Measurements from ENCODE around the gene SDHB. TPM values are rescaled to one million over a fixed set of nuclear protein-coding genes. Genes with fewer than 3 reads are reported as not detected.

Gene SDHB
- total and polyA plus RNA-seq, 2 of the 13 experiments (the other 11 are each of a cell fraction or from before 2014, with no cell fraction given): 136 to 142 TPM

- TF ChIP-seq, protein P1, sequence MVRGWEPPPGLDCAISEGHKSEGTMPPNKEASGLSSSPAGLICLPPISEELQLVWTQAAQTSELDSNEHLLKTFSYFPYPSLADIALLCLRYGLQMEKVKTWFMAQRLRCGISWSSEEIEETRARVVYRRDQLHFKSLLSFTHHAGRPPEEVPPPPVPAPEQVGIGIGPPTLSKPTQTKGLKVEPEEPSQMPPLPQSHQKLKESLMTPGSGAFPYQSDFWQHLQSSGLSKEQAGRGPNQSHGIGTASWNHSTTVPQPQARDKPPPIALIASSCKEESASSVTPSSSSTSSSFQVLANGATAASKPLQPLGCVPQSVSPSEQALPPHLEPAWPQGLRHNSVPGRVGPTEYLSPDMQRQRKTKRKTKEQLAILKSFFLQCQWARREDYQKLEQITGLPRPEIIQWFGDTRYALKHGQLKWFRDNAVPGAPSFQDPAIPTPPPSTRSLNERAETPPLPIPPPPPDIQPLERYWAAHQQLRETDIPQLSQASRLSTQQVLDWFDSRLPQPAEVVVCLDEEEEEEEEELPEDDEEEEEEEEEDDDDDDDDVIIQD (CRISPR knock-in tag; IDR thresholded peaks at IDR 0.05; ENCODE audit: low read depth): peak; percentile 65; the same call in 1 of the 2 replicates
- TF ChIP-seq KMT2B (CRISPR knock-in tag; IDR thresholded peaks at IDR 0.05) (peak; percentile 71; the same call in 1 of the 2 replicates), NFYB (CRISPR knock-in tag; IDR thresholded peaks at IDR 0.05) (peak; percentile 51), ZFYVE20 (CRISPR knock-in tag; IDR thresholded peaks at IDR 0.05; ENCODE audit: borderline replicate concordance, low read depth) (no peak), EZH2 (conservative IDR thresholded peaks at IDR 0.05; ENCODE audit: low read depth, low read length) (no peak), MTF2 (CRISPR knock-in tag; IDR thresholded peaks at IDR 0.05; ENCODE audit: borderline replicate concordance) (no peak), ATF7-NPFF (CRISPR knock-in tag; IDR thresholded peaks at IDR 0.05; ENCODE audit: low read depth) (peak; percentile 20; the same call in 1 of the 2 replicates), ARHGAP35 (CRISPR knock-in tag; IDR thresholded peaks at IDR 0.05; ENCODE audit: borderline replicate concordance) (no peak), ZNF18 (CRISPR knock-in tag; IDR thresholded peaks at IDR 0.05; ENCODE audit: insufficient replicate concordance) (peak; percentile 54), TAF1 (CRISPR knock-in tag; IDR thresholded peaks at IDR 0.05) (peak; percentile 86), ZNF788 (CRISPR knock-in tag; IDR thresholded peaks at IDR 0.05; ENCODE audit: borderline replicate concordance) (peak; percentile 57; the same call in 1 of the 2 replicates), ZSCAN22 (CRISPR knock-in tag; IDR thresholded peaks at IDR 0.05) (no peak), ZNF230 (CRISPR knock-in tag; IDR thresholded peaks at IDR 0.05) (no peak), MIXL1 (CRISPR knock-in tag; IDR thresholded peaks at IDR 0.05) (0 out of 2 replicates have a peak, but pooled peaks have one; percentile 5), BCL6 (CRISPR knock-in tag; IDR thresholded peaks at IDR 0.05) (peak; percentile 39; the same call in 1 of the 2 replicates), RCOR2 (CRISPR knock-in tag; IDR thresholded peaks at IDR 0.05) (no peak), ZNF746 (CRISPR knock-in tag; IDR thresholded peaks at IDR 0.05) (0 out of 2 replicates have a peak, but pooled peaks have one; percentile 23), GABPB1 (CRISPR knock-in tag; IDR thresholded peaks at IDR 0.05) (peak; percentile 97), ZNF766 (CRISPR knock-in tag; IDR thresholded peaks at IDR 0.05; ENCODE audit: borderline replicate concordance) (peak; percentile 40; the same call in 1 of the 2 replicates)
- TF ChIP-seq, protein P2, sequence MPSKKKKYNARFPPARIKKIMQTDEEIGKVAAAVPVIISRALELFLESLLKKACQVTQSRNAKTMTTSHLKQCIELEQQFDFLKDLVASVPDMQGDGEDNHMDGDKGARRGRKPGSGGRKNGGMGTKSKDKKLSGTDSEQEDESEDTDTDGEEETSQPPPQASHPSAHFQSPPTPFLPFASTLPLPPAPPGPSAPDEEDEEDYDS (CRISPR knock-in tag; IDR thresholded peaks at IDR 0.05): peak; percentile 92
- TF ChIP-seq, protein P3, sequence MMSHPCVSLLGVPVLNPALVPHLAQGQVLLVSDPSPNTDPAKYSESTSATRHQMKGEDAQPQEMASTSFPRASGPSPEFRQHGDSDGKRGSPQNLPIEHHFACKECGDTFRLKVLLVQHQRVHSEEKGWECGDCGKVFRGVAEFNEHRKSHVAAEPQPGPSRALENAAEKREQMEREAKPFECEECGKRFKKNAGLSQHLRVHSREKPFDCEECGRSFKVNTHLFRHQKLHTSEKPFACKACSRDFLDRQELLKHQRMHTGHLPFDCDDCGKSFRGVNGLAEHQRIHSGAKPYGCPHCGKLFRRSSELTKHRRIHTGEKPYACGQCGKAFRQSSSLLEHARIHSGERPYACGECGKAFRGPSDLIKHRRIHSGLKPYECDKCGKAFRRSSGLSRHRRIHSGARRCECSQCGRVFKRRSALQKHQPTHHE (CRISPR knock-in tag; IDR thresholded peaks at IDR 0.05; ENCODE audit: borderline replicate concordance): peak; percentile 56; the same call in 1 of the 2 replicates
- TF ChIP-seq, protein P4, sequence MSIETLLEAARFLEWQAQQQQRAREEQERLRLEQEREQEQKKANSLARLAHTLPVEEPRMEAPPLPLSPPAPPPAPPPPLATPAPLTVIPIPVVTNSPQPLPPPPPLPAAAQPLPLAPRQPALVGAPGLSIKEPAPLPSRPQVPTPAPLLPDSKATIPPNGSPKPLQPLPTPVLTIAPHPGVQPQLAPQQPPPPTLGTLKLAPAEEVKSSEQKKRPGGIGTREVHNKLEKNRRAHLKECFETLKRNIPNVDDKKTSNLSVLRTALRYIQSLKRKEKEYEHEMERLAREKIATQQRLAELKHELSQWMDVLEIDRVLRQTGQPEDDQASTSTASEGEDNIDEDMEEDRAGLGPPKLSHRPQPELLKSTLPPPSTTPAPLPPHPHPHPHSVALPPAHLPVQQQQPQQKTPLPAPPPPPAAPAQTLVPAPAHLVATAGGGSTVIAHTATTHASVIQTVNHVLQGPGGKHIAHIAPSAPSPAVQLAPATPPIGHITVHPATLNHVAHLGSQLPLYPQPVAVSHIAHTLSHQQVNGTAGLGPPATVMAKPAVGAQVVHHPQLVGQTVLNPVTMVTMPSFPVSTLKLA (IDR thresholded peaks at IDR 0.05): peak; percentile 34; the same call in 1 of the 2 replicates
These were observed at the start of gene SDHB (continued) for GRCh38 chr1:17053685-17054410.

Data from HepG2 (cell line).